C4-2B (cell line): Measurements from ENCODE around the gene HEATR5A.
"Not testable (repeated sequence)": the region's sequence is repeated elsewhere in the genome, so short reads cannot be mapped to it uniquely, and the experiment has no call there.

ENCODE experiments used
- H3K27ac ChIP-seq: fragments of 450-650 bp; 2 replicates; pipeline ENCODE4 v1.5.1; 2017
- ZFX ChIP-seq: fragments of 450-650 bp; IDR thresholded peaks from 2 replicates; pipeline ENCODE4 v1.6.1; 2017
- TF ChIP-seq, protein P1 (sequence below): fragments of 450-650 bp; conservative IDR thresholded peaks from 2 replicates; pipeline ENCODE4 v1.5.1; 2017; ENCODE audit warnings: mild to moderate bottlenecking

Gene HEATR5A

DNA sequence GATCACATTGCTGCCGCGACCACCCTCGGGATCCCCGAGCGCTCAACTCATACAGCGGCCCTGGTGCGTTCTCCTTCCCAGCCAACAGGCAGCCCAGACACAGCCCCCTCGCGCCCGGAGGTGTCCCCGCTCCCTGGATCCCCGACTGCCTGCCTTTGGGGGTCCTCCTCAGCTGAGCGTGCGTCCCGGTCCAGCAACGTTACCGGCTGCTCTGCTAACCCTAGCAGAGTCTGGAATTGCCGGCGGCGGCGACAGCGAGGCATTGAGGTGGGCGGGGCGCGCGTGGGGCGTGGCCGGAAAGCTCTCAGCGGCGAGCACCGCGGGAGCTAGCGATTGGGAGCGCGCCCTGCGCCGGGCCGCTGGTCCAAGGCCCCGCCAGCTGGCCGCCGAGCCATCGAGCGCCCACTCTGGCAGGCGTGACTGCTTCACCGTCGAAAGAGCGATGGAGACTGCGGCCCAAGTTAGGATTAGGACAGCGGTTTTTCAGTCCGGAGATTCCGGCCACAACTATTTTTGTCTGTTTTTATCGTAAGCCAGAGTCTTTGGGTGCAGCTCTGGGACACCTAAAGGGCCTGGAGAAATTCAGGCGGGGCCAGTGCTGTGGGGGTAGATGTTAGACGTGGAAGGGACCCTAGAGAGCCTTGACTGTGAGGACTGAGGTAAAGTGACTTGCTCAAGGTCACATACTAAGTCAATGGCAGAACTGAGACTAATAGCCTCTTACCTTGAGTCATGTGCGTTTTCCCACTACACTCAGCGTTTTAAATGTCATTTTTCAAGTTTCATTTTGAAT lies at the start of gene HEATR5A:
TSS of gene HEATR5A (minus strand) at position 232 of the 793 bp plus-strand sequence. CDS start 17,575 bp downstream, outside the sequence.
- TF ChIP-seq ZFX = peak; percentile 74
- TF ChIP-seq, protein P1, sequence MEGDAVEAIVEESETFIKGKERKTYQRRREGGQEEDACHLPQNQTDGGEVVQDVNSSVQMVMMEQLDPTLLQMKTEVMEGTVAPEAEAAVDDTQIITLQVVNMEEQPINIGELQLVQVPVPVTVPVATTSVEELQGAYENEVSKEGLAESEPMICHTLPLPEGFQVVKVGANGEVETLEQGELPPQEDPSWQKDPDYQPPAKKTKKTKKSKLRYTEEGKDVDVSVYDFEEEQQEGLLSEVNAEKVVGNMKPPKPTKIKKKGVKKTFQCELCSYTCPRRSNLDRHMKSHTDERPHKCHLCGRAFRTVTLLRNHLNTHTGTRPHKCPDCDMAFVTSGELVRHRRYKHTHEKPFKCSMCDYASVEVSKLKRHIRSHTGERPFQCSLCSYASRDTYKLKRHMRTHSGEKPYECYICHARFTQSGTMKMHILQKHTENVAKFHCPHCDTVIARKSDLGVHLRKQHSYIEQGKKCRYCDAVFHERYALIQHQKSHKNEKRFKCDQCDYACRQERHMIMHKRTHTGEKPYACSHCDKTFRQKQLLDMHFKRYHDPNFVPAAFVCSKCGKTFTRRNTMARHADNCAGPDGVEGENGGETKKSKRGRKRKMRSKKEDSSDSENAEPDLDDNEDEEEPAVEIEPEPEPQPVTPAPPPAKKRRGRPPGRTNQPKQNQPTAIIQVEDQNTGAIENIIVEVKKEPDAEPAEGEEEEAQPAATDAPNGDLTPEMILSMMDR = peak; percentile 35
- peak within 1 kb of the TSS; percentile 71 for H3K27ac ChIP-seq

DNA sequence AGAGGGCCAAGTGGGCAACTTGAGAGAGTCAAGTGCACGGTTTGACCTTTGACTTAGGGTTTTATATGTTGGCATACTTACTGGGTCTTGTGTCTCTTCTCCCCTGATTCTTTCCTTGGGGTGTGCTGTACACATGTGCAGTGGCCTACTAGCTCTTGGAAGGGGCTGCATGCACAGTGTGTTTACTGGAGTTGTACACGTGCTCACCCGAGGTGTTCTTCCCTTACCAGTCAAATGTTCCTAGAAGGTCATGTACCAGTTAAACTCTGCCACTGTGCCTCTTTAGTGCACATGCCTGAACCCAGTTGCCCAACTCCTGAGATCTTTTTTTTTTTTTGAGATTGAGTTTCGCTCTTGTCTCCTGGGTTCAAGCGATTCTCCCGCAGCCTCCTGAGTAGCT lies 46.2 kb upstream of the HEATR5A start:
- TF ChIP-seq, protein P1 = no peak
- TF ChIP-seq ZFX = no peak
- H3K27ac ChIP-seq = no peak overlapping the region

DNA sequence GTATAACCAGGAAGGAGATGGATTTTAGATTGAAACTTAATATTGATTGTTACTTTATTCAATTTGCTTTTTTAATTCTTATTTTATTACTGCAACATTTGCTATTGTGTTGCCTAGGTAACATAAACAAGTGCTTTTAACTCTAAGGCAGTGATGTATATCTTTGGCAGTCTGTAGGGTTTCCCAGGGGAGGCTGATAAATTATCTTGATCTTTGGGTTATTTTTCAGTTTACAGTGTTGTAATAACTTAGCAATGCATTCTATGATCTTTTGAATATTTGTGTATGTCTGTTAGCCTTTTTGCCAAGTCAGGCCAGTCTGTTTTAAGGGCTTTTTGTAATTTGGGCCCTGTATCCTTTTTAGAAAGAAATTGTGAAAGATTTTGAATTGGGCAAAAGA lies 44.8 kb upstream of the HEATR5A start:
- H3K27ac ChIP-seq = no peak overlapping the region
- TF ChIP-seq ZFX = no peak
- TF ChIP-seq, protein P1 = no peak

DNA sequence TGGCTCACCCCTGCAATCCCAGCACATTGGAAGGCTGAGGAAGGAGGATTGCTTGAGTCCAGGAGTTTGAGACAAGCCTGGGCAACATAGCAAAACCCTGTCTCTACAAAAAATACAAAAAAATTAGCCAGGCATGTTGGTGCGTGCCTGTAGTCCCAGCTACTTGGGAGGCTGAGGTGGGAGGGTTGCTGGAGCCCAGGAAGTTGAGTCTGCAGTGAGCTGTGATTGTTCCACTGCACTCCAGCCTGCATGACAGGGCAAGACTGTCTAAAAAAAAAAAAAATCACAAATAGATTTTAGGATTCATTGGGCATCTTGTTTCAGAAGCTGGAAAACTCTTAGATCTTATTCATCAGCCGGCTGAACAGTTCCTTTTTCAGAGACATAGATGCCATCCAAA lies 42.1 kb upstream of the HEATR5A start:
- H3K27ac ChIP-seq = not testable (repeated sequence)

DNA sequence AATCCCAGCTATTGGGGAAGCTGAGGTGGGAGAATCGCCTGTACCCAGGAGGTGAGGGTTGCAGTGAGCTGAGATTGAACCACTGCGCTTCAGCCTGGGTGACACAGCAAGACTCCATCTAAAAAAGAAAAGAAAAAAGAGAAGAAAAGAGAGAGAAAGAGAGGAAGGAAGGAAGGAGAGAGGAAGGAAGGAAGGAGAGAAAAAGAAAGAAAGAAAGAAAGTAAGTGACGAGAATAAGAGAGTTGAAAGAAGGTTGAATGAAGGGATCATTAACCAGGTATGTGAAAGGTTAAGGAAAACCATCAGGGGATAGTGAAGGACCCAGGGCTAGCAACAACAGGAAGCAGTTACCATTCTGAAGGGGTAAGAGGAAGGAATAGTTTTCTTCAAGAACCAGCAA lies 41.2 kb upstream of the HEATR5A start:
- H3K27ac ChIP-seq = no peak overlapping the region
- no peak for TF ChIP-seq ZFX

DNA sequence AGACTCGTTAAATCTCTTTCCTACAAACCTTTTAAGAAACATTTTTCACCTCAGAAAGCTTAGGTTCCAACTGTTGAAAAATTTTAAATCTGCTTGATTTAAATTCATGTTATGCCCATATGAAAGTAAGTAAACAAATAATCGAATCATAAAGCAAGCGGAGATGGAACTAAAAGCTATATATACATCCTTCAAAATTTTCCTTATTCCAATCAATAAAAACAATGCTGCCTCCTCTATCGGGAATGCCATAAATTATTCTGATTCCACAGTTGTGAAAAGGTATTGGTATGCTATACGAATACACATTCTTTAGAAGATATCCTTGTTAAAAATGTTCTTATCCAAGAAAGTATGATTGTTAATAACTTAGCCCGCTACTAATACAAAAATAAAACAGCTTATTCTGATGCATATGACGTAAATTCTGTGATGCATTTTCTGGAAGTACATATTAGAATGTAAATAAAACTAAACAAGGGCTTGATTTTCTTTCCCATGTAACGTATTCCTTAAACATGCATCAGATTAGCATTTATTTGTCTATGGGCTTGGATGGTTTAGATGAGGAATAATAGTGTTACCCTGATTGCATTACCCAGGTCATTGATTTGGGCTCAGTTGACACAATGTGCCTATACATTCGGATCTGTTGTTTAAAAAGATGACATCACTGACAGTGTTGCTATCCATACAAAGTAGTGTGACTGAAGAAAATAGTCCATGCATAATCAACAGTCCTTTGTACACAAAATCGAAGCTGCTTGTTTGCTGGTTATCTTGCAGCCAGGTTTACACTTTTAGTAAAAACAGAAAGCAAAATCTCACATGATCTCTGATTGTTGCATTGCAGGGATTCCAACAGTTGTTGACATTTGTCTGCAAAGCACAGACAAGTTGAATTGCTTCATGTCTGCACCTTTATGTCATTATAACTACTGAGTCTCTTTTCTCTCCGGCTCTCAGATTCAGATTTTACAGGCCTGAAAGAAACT lies 37.6 kb upstream of the HEATR5A start:
- TF ChIP-seq ZFX = no peak
- TF ChIP-seq, protein P1 = no peak; the same call in 1 of the 2 replicates
- peak overlapping the region; percentile 94 for H3K27ac ChIP-seq

DNA sequence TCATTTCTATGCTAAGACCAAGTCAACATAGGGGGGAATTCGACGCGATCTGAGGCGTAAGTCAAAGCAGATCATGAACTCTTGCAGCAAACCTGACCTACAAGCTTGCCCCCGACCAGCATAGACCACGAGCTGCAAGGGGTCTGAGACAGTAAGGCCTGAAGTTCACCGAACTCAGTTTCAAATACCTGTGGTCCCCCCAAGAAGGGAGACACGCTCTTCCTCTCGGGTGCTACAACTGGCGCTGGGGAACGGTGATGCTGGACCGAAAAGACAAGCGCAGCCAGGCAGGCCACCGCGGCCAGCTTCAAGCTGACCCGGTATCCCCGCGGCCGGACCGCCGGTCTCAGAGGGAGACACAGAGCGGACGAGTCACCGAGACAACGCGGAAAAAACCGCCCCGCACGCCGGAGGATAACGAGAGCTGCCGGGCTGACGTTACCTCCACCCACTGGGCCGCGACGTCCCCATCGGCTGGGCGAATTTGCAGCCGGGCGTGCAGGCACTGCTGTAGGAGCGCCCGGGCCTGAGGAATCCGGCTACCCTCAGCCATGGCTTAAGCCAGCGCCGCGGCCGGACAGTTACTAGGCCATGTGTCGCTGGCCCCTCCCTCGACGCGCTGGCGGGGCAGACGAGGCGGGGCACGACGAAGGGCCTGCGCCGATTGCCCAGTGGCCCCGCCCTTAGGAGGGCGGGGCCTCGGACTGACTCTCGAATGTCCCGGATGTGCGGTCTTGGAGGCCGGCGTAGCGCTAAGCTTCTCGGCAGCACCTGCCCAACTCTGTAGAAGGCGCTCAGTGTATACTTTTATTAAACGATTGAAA lies 36.7 kb upstream of the HEATR5A start, which contains the start of gene DTD2:
TSS of gene DTD2 (minus strand) at position 666 of the 824 bp plus-strand sequence. CDS start at position 553, 113 bp downstream.
- TF ChIP-seq ZFX = peak; percentile 96
- TF ChIP-seq, protein P1 = no peak; the same call in 1 of the 2 replicates
- H3K27ac ChIP-seq = peak within 1 kb of the TSS; percentile 94
